SU-DHL-6 (cell line): Measurements from ENCODE around the gene TLK1.

Source experiments
- EZH2phosphoT487 ChIP-seq: fragments of 200-600 bp; sonication (generic), shearing (Covaris generic); conservative IDR thresholded peaks from 2 replicates; pipeline ENCODE4 v1.6.1; 2018; ENCODE audit warnings: mild to moderate bottlenecking, antibody characterized with exemption, low read length, moderate library complexity, mixed read lengths
- TF ChIP-seq, protein P1 (sequence below): fragments of 200-600 bp; sonication (generic); IDR thresholded peaks from one replicate; pipeline ENCODE4 v1.5.1; 2017; ENCODE audit warnings: antibody characterized with exemption, mild to moderate bottlenecking, low read length, moderate library complexity; ENCODE audit not compliant: insufficient read depth, poor library complexity, severe bottlenecking

DNA sequence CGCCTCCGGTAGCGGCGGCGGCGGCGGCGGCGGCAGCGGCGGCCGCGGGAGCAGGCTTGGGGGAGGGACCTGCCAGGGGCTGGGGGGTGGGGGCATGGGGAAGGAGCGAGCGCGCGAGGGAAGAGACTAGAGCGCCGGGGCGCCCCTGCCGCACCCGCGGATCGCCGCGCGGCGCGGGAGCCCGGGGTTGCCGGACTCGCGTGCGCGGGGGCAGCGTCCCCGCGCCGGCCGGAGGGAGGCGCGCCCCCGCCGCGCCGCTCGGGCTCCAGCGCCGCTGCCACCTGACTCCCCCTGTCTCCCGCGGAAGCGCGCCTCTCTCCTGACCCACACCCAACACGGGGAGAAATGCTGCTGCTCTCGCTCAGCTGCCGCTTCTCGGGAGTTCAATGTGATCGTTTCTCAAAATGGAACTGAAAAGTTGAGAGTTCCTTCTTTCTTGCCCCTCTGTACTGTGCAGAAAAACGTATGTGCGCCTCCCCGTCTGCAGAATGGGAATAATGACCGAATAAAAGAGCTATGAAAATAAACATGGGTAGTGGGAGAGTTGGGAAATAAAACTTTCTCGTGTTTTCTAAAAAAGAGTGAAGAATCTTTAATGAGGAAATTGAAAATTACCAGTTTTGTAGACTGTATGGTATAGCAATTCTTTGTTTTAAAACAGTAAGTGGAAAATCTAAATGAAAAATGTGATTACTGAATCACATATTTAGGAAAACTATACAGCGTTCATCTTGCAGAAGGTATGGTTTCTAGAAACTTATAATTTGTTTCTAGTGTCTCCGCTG, 455 bp upstream of the TLK1 start:
- TF ChIP-seq, protein P1, sequence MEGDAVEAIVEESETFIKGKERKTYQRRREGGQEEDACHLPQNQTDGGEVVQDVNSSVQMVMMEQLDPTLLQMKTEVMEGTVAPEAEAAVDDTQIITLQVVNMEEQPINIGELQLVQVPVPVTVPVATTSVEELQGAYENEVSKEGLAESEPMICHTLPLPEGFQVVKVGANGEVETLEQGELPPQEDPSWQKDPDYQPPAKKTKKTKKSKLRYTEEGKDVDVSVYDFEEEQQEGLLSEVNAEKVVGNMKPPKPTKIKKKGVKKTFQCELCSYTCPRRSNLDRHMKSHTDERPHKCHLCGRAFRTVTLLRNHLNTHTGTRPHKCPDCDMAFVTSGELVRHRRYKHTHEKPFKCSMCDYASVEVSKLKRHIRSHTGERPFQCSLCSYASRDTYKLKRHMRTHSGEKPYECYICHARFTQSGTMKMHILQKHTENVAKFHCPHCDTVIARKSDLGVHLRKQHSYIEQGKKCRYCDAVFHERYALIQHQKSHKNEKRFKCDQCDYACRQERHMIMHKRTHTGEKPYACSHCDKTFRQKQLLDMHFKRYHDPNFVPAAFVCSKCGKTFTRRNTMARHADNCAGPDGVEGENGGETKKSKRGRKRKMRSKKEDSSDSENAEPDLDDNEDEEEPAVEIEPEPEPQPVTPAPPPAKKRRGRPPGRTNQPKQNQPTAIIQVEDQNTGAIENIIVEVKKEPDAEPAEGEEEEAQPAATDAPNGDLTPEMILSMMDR: no peak
- no peak for TF ChIP-seq EZH2phosphoT487
